Ascending aorta (tissue), 2 donors: ENCODE data around the gene BAAT. TPM values are rescaled to one million over a fixed set of nuclear protein-coding genes. Genes with fewer than 3 reads are reported as not detected.

Experiments used
- DNase-seq, 2 donors: peaks; one replicate each; pipeline ENCODE4 v3.0.0-alpha.2; 2019; ENCODE audit warnings: low spot score in 2 of 2
- H3K27ac ChIP-seq, 2 donors: fragments of 200-600 bp; sonication (generic); one replicate each; pipeline ENCODE4 v1.5.1; 2016 to 2017; ENCODE audit warnings: mild to moderate bottlenecking in 1 of 2
- H3K27me3 ChIP-seq: fragments of 200-600 bp; sonication (generic); one replicate; pipeline ENCODE4 v1.5.1; 2017
- H3K36me3 ChIP-seq, 2 donors: fragments of 200-600 bp; sonication (generic); one replicate each; pipeline ENCODE4 v1.5.1; 2016
- H3K4me1 ChIP-seq, 2 donors: fragments of 200-600 bp; sonication (generic); one replicate each; pipeline ENCODE4 v1.5.1; 2016 to 2017; ENCODE audit warnings: mild to moderate bottlenecking in 1 of 2
- H3K4me3 ChIP-seq, 2 donors: fragments of 200-600 bp; sonication (generic); one replicate each; pipeline ENCODE4 v1.5.1; 2016 to 2017; ENCODE audit warnings: mild to moderate bottlenecking in 1 of 2
- H3K9me3 ChIP-seq, 2 donors: fragments of 200-600 bp; sonication (generic); one replicate each; pipeline ENCODE4 v1.5.1; 2016
- intact Hi-C: fragments of 100-400 bp; cut with DNase I; formaldehyde crosslinking; loops from one replicate; pipeline ENCODE4 v1.15.1; 2023
- total RNA-seq: library from RNA; depleted of rRNA; stranded (reverse); fragments of >200 nt; gene quantifications from one replicate; pipeline ENCODE4 v1.1.0, GENCODE V29; 2016
- TF ChIP-seq, protein P1 (sequence below), 3 experiments: fragments of 200-600 bp in 2 of 3; fragments of 450-650 bp in 1 of 3; sonication (generic) in 2 of 3; IDR thresholded peaks; one replicate each; pipeline ENCODE4 v1.5.1; 2016 to 2019; ENCODE audit warnings: antibody characterized with exemption in 3 of 3, mild to moderate bottlenecking in 1 of 3, moderate library complexity in 1 of 3

Gene BAAT
- total RNA-seq, 1 donor from 2014 or later = 0.53 TPM

DNA sequence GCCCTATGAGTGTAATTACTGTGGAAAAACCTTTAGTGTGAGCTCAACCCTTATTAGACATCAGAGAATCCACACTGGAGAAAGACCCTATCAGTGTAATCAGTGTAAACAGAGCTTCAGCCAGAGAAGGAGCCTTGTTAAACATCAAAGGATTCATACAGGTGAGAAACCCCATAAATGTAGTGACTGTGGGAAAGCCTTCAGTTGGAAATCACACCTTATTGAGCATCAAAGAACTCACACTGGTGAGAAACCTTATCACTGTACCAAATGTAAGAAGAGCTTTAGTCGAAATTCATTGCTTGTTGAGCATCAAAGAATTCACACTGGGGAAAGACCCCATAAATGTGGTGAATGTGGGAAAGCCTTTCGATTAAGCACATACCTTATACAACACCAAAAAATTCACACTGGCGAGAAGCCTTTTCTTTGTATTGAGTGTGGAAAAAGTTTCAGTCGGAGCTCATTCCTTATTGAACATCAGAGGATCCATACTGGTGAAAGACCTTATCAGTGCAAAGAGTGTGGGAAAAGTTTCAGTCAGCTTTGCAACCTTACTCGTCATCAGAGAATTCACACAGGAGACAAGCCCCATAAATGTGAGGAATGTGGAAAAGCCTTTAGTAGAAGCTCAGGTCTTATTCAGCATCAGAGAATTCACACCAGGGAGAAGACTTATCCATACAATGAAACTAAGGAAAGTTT lies 23.7 kb upstream of the BAAT start:
- peaks cover 91 to 98% of the 10 kb centered on the region in 2 donors for H3K9me3 ChIP-seq
- TF ChIP-seq, protein P1, sequence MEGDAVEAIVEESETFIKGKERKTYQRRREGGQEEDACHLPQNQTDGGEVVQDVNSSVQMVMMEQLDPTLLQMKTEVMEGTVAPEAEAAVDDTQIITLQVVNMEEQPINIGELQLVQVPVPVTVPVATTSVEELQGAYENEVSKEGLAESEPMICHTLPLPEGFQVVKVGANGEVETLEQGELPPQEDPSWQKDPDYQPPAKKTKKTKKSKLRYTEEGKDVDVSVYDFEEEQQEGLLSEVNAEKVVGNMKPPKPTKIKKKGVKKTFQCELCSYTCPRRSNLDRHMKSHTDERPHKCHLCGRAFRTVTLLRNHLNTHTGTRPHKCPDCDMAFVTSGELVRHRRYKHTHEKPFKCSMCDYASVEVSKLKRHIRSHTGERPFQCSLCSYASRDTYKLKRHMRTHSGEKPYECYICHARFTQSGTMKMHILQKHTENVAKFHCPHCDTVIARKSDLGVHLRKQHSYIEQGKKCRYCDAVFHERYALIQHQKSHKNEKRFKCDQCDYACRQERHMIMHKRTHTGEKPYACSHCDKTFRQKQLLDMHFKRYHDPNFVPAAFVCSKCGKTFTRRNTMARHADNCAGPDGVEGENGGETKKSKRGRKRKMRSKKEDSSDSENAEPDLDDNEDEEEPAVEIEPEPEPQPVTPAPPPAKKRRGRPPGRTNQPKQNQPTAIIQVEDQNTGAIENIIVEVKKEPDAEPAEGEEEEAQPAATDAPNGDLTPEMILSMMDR (IDR thresholded peaks at IDR 0.05) = no peak
- H3K27ac ChIP-seq = no peak overlapping the region
- no peaks in the 10 kb centered on the region for H3K4me1 ChIP-seq
- no peaks in the 10 kb centered on the region for H3K27me3 ChIP-seq
- H3K36me3 ChIP-seq = peaks cover 64 to 65% of the 10 kb centered on the region in 2 donors
- H3K4me3 ChIP-seq = no peak overlapping the region
- intact Hi-C loops = no loop called here
- DNase-seq = no peak

DNA sequence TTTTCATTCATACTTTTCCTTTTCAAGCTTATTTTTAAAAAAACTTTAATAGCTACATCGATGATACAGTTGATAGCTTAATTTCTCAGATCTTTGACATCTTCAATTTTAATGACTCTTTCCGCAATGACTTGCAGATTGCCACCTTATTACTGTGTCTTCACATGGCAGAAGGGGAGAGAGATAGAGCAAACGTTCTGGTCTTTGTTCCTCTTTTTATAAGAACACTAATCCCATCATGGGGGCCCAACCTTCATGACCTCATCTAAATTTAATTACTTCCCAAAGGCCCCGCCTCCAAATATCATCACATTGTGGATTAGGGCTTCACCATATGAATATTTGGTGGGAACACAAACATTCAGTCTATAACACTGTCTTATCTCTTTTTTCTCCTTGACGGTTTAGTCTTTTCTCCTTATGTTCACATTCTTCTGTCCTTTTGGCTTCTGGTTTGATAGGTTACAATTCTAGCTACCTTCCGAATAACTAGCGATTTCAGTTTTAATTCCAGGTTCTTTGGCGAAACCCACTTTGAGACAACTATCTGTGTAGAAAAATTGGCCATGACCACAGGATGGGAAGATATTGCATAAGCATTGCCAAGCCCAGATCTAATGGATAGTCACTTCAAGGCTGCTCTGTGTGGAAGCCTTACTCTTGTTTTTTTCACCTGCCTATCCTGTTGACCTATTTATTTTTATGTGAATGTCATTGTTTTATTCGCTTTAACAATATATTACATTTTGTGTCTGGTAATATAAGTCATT lies 18.9 kb upstream of the BAAT start:
- intact Hi-C loops = loop anchor here (5.0 kb wide), 1 partner anchor 1581 kb away; the partner anchor contains the start of gene NR4A3

DNA sequence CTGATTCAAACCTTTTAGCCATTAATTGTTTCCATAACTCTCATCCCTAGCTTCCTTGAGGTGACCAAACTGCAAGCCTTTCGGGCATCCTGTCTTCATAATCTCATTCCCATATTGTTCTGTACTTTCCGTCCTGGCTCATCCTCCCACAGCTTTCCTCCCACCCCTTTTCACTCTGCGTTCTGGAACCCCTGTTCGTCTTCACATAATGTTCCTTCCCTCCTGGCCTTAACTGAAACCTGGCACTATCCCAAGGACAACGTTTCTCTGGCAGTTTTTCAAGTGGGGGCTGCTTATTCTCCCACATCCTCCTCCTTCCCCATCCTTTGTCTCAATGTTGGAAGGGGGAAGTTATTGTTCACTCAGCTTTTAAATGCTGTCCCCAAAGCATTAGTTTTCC lies 15.3 kb upstream of the BAAT start:
- Histone ChIP-seq H3K27ac (no peak overlapping the region), H3K9me3 (peaks cover 11 to 26% of the 10 kb centered on the region in 2 donors), H3K4me3 (peak overlapping the region; percentile 67 to 91), H3K4me1 (peaks cover 0 to 15% of the 10 kb centered on the region in 2 donors), H3K36me3 (peaks cover 46 to 48% of the 10 kb centered on the region in 2 donors), H3K27me3 (no peaks in the 10 kb centered on the region)
- intact Hi-C loops = loop anchor here (5.0 kb wide), 1 partner anchor 1578 kb away; the partner anchor contains the start of gene NR4A3
- no peak for DNase-seq
- TF ChIP-seq, protein P1 (IDR thresholded peaks at IDR 0.05) = no peak

More for the DNA sequence above, 18.9 kb upstream of the BAAT start:
- no peak for DNase-seq
- Histone ChIP-seq H3K27ac (no peak overlapping the region), H3K9me3 (peaks cover 45 to 60% of the 10 kb centered on the region in 2 donors), H3K4me3 (no peak overlapping the region), H3K36me3 (peaks cover 82 to 84% of the 10 kb centered on the region in 2 donors), H3K27me3 (no peaks in the 10 kb centered on the region), H3K4me1 (peaks cover 0 to 12% of the 10 kb centered on the region in 2 donors)
- TF ChIP-seq, protein P1 (IDR thresholded peaks at IDR 0.05) = no peak

DNA sequence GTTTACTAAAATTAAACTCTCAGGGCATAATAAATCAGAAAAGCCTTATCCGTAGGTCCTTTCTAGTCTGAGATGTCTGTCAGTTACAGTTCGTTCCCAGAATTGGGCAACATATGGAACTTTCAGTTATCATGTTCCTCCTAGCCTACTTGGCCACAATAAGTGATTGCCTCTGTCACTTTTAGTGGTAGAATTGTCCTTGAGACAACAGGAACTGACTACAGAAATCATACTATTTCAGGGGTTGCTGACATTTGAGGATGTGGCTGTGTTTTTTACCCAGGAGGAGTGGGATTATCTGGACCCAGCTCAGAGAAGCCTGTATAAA lies 14.8 kb upstream of the BAAT start:
- peaks cover 0 to 15% of the 10 kb centered on the region in 2 donors for H3K4me1 ChIP-seq
- peaks cover 7 to 21% of the 10 kb centered on the region in 2 donors for H3K9me3 ChIP-seq
- DNase-seq = no peak
- TF ChIP-seq, protein P1 (IDR thresholded peaks at IDR 0.05) = no peak
- peaks cover 41 to 43% of the 10 kb centered on the region in 2 donors for H3K36me3 ChIP-seq
- peak overlapping the region in 1 of 2 donors; percentile 77 for H3K27ac ChIP-seq
- intact Hi-C loops = loop anchor here (2.0 to 5.0 kb wide), 3 partner anchors 972 to 1301 kb away; partner anchors contain the start of genes ERP44, INVS, MSANTD3 and TEX10
- H3K27me3 ChIP-seq = no peaks in the 10 kb centered on the region
- H3K4me3 ChIP-seq = peak overlapping the region; percentile 67 to 91

DNA sequence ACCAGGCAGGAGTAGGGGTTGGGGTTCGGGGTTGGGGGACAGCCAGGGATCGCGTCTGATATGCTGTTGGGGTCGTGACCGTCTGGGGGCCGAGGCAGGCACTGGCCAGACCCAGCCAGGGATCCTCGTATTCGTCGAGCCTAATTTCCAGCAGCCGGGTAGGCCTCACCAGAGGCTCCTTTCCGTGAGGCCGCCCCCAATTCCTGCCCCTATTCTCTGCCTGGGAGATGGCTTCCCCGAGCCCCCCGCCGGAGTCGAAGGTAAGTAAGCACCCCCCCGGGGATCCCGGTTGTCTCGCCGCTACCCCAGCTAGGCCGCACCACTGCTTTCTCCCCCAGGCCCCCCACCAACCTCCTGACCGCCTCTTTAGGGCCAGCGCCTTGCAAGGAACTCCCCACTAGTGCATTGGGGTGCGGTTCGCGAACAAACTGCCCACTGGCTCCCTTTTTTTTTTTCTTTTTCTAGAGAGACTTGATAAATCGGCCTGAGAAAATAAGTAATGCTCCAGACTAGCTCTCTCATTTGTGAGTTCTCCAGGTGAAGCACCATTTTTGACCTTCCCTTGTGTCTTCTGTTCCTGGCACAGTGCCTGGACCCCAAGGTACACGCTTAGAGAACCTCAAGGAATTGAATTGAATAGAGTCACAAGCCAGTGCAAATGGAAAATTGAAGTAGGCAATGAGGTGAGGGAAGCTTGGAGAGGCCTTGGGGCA lies 14.3 kb upstream of the BAAT start:
- intact Hi-C loops = loop anchor here (1.0 to 5.0 kb wide), 4 partner anchors 134 to 1300 kb away; partner anchors contain the start of genes ERP44, INVS, MSANTD3 and RNF20

More for the DNA sequence above, 14.3 kb upstream of the BAAT start:
- peaks cover 35 to 37% of the 10 kb centered on the region in 2 donors for H3K36me3 ChIP-seq
- peak overlapping the region; percentile 77 for H3K27ac ChIP-seq
- peaks cover 0 to 15% of the 10 kb centered on the region in 2 donors for H3K4me1 ChIP-seq
- TF ChIP-seq, protein P1 (IDR thresholded peaks at IDR 0.05) = no peak
- H3K9me3 ChIP-seq = peaks cover 7 to 16% of the 10 kb centered on the region in 2 donors
- DNase-seq = no peak
- H3K27me3 ChIP-seq = no peaks in the 10 kb centered on the region
- peak overlapping the region; percentile 67 to 91 for H3K4me3 ChIP-seq
